Measurements from ENCODE around the gene MAD1L1.

- TF ChIP-seq, protein P1, sequence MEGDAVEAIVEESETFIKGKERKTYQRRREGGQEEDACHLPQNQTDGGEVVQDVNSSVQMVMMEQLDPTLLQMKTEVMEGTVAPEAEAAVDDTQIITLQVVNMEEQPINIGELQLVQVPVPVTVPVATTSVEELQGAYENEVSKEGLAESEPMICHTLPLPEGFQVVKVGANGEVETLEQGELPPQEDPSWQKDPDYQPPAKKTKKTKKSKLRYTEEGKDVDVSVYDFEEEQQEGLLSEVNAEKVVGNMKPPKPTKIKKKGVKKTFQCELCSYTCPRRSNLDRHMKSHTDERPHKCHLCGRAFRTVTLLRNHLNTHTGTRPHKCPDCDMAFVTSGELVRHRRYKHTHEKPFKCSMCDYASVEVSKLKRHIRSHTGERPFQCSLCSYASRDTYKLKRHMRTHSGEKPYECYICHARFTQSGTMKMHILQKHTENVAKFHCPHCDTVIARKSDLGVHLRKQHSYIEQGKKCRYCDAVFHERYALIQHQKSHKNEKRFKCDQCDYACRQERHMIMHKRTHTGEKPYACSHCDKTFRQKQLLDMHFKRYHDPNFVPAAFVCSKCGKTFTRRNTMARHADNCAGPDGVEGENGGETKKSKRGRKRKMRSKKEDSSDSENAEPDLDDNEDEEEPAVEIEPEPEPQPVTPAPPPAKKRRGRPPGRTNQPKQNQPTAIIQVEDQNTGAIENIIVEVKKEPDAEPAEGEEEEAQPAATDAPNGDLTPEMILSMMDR (tag by site-specific recombination; IDR thresholded peaks at IDR 0.05): no peak
- TF ChIP-seq ZNF621 (tag by site-specific recombination; IDR thresholded peaks at IDR 0.05) (no peak), REST (tag by site-specific recombination; IDR thresholded peaks at IDR 0.05) (no peak), PRDM6 (tag by site-specific recombination; IDR thresholded peaks at IDR 0.05) (no peak)
- TF ChIP-seq, protein P2, sequence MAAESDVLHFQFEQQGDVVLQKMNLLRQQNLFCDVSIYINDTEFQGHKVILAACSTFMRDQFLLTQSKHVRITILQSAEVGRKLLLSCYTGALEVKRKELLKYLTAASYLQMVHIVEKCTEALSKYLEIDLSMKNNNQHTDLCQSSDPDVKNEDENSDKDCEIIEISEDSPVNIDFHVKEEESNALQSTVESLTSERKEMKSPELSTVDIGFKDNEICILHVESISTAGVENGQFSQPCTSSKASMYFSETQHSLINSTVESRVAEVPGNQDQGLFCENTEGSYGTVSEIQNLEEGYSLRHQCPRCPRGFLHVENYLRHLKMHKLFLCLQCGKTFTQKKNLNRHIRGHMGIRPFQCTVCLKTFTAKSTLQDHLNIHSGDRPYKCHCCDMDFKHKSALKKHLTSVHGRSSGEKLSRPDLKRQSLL (tag by site-specific recombination; IDR thresholded peaks at IDR 0.05): no peak
Measured at GRCh38 chr7:2046581-2047565, 185.9 kb downstream of the MAD1L1 start.

Data from HEK293 (cell line).